HG02763 (cell line): ENCODE results near the gene MTMR2.
"Not testable (repeated sequence)": the region's sequence is repeated elsewhere in the genome, so short reads cannot be mapped to it uniquely, and the experiment has no call there.

Experiments
- ATAC-seq: cut with Tn5 transposase; IDR thresholded peaks from one replicate; pipeline ENCODE4 v1.9.1; 2021; ENCODE audit warnings: mild to moderate bottlenecking, moderate library complexity; ENCODE audit not compliant: unreplicated experiment

MTMR2 gene

GRCh38 chr11:95888439-95888838 is 35.5 kb downstream of the MTMR2 start:
- no peak for ATAC-seq

DNA sequence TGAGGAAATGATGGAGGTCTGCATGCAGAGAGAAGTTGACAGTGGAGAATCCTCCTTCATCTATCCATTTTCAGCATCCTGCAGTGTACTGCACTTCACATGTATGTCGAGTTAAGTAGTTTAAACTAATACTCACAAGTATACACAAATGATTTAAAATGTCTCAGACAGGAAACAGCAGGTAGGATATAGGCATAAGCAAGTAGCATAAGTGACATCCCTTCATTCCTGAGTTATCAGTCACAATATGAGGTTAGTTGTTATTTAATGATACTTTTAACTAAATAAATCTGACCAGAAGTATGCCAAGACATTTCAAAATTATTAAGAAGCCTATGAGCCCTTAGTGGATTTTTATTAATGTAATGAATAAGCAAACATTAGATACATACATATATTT is 37.4 kb downstream of the MTMR2 start:
- ATAC-seq = no peak

GRCh38 chr11:95884802-95885201 is 39.1 kb downstream of the MTMR2 start:
- ATAC-seq = no peak

- no peak for ATAC-seq
These were observed 39.5 kb downstream of the MTMR2 start for GRCh38 chr11:95884376-95884775.

- ATAC-seq = no peak
These were observed 40.5 kb downstream of the MTMR2 start for GRCh38 chr11:95883381-95883780.

DNA sequence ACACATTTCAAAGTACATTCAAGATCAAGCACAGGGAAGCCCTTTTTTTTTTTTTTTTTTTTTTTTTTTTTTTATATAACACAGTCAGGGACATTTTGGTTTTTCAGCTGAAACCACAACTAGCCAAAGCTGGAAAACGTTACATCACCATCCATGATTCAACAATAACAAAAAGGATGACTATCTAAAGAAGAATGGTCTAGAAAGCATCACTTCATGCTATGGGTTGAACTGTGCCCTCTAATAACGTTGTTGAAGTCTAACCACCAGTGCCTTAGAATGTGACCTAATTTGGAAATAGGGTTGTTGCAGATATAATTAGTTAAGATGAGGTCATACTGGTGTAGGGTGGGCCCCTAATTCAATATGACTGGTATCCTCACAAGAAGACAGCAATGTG is 46.6 kb downstream of the MTMR2 start:
- no peak for ATAC-seq

- ATAC-seq = not testable (repeated sequence)
These were observed 53.0 kb downstream of the MTMR2 start for GRCh38 chr11:95870877-95871276.

DNA sequence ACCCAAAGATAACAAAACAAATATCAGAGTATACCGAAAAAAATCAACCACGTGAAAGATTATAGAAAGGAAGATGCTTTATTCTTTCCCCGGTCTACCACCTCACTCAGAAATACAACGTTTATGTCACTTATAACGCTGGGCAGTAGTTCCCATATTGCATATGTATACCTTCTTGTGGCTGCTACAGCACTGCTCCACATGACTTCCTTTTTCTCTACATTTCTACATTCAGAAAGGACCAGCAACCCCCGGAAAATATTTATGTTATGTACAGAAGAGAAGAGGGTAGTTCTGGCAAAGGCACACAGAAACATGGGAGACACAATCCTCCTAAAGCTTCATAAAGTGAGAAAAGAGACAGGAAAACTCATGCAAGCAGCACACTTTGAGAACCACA is 56.8 kb downstream of the MTMR2 start:
- ATAC-seq = no peak

DNA sequence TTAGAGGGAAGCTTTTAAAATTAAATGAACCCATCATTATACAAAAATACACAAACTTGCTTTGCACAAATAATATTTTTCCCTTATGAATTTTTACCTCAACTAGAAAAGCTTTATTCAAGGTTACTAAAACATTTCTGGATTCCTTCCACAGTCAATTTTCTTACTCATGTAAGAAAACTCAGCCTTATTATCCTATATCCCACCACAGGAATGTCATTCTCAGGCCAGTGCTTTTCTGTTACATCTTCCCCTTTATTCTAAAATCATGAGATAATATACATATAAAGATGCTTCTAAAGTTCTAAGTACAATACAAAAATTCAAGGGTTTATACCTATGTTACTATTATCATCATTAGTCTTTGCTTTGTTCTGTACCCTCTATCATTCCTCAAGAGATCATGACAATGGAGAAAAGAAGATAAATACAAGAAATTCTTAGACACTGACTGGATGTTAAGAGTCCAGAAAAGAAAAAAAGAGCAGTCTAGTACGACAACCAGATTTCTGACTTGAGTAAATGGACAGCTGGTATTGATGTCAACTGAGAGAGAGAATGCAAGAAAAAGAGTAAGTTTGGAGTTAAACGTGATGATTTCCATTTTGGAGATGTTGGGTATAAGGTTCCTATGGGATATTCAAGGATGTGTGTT is 60.3 kb downstream of the MTMR2 start:
- no peak for ATAC-seq

DNA sequence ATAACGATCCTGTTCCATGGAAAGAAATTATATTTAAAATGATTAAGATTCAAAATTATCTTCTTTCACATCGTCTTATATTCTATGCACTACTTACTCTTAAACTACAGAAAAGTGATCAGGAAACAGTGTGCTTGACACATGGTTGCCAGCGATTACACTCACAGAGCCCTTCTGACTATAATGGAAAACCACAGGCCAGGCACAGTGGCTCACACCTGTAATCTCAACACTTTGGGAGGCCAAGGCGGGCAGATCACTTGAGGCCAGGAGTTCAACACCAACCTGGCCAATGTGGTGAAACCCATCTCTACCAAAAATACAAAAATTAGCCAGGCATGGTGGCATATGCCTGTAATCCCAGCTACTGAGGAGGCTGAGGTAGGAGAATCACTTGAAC is 63.9 kb downstream of the MTMR2 start:
- ATAC-seq = not testable (repeated sequence)

DNA sequence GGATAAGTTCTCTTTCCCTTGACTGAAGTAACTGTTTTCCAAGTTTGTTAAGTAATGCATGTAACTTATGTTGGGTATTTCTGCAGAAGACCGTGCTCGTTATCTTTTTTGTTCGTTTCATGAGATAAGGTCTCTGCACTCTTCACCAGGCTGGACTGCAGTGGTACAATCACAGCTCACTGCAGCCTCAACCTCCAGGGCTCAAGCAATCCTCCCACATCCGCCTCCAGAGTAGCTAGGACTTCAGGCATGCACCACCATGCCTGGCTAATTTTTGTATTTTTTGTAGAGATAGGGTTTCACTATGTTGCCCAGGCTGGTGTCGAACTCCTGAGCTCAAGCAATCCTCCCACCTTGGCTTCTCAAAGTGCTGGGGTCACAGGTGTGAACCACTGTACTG is 69.5 kb downstream of the MTMR2 start:
- not testable (repeated sequence) for ATAC-seq

DNA sequence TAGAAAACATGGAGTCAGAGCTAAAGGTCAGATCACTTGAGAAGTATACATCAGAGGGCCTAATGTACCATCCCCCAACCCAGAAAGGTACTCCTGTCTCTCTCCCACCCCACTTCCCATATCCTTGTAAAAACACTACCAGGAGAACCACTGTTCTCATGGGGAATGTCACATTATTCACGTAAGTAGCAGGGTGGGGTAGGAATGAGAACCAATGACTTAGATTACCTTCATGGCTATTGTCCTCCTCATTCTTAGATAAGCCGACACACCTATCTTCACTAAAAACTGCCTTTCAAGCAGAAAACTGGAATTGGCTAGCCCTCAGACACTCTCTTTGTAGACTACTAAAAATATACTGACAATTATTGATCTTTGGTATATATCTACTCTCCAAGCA is 70.0 kb downstream of the MTMR2 start:
- ATAC-seq = no peak

- ATAC-seq = no peak
These were observed 70.8 kb downstream of the MTMR2 start for GRCh38 chr11:95853138-95853537.

- ATAC-seq = no peak
These were observed 73.8 kb downstream of the MTMR2 start for GRCh38 chr11:95850137-95850536.

DNA sequence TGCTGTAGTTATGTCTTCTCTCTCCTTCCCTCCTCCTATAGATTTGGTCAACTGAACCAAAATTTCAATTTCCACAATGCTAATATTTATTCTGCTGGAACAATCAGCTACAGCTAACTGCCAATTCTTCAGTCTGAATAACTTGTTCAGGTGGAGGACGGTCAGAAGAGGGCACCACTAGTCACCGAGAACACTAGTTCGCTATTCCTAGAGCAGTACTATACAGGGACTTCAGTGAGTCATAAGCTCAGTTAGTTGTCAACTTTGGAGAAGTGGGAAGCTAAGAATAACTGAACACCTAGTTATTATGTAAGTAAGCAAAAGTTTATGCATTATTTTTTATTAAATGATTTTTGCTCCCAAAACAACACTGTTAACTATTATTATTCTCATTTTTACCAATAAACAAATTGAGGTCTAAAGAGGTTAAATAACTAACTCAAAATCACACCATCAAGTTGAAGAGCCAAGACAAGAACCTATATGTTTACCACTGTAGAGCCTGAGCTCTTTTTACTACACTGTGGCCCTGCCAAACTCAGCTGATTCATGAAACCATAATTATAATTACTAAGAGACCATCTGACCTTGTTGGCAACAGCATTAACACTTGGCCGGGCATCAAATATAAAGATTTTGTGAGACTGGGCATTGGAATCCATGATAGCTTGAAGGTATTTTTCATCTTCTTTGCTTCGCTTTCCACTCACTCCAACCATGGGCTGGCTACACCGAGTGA is 74.7 kb downstream of the MTMR2 start:
- ATAC-seq = no peak

DNA sequence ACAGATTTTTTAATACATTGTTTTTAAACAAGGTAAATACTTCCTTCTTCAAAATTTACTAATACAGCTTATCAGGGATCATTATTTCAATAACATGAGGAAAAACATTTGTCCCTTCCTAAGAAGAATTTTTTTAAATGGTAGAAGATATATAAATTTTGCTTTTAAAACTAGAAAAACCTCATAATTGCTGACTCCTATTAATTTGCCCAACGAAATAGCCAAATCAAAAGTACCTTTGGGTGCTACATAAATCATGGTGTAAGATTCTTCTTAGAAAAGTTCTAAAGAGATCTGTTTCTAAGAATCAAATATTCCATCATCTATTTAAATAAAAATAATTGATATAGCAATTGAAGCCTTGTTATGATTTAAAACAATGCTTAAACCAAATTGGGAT is 78.7 kb downstream of the MTMR2 start:
- no peak for ATAC-seq

DNA sequence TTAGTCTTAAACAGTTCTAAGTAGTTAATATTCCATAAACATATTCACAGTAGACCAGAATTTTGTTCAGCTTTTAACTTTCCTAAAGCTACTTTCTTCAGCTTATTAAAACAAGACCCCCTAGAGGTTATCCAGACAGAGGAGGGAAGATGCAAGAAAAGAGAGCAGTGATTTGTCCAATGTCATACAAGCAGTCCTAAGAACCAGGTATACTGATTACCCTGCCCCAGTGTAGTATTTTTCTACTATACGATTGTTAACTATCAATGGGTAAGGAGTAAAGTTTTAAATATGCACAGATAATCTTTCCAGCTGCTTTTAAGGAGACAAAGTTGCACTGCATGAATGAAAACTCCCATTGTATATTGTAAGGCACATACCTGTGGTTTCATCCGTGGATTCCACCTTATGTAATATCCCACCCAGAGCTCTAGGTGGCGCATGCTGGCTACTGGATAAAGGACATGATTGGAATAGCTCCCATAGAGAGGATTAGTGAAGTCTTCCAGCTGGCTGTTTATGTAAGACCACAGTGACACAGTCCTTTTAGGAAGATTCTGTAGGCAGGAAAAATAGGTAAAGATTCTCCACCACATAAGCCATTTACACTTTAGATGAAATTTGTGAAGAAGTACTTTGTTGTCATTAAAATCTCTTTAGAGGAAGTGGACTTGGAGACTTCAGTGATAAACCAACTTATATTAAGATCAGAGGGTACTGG is 88.0 kb downstream of the MTMR2 start:
- peak; percentile 81 for ATAC-seq

GRCh38 chr11:95835351-95835750 is 88.6 kb downstream of the MTMR2 start:
- ATAC-seq = no peak

- no peak for ATAC-seq
These were observed 90.5 kb downstream of the MTMR2 start for GRCh38 chr11:95833378-95833777.

- no peak for ATAC-seq
These were observed 91.1 kb downstream of the MTMR2 start for GRCh38 chr11:95832763-95833162.

- no peak for ATAC-seq
These were observed 92.6 kb downstream of the MTMR2 start for GRCh38 chr11:95831198-95831883.
